GM20431 (cell line): ENCODE measurements around the gene WDR48.
"Not testable (repeated sequence)": the region's sequence is repeated elsewhere in the genome, so short reads cannot be mapped to it uniquely, and the experiment has no call there.

ENCODE experiments used
- in situ Hi-C: fragments of 300-500 bp; cut with MseI, MboI; formaldehyde crosslinking; loops from one replicate; pipeline ENCODE4 v1.15.0; 2020; ENCODE audit warnings: low sequenced_read_pairs; ENCODE audit not compliant: unreplicated experiment

The WDR48 gene

GRCh38 chr3:39061228-39061627 is 9.4 kb downstream of the WDR48 start:
- in situ Hi-C loops, result not testable (repeated sequence)

GRCh38 chr3:39062180-39062579 is 10.4 kb downstream of the WDR48 start:
- in situ Hi-C loops, result no loop called here

GRCh38 chr3:39063143-39063542 is 11.3 kb downstream of the WDR48 start:
- in situ Hi-C loops, result no loop called here

GRCh38 chr3:39064646-39065045 is 12.8 kb downstream of the WDR48 start:
- in situ Hi-C loops, result no loop called here

GRCh38 chr3:39065197-39065596 is 13.4 kb downstream of the WDR48 start:
- in situ Hi-C loops, result no loop called here

GRCh38 chr3:39067286-39067685 is 15.5 kb downstream of the WDR48 start:
- in situ Hi-C loops, result no loop called here

- in situ Hi-C loops, result no loop called here
Observed at GRCh38 chr3:39068556-39068955, 16.7 kb downstream of the WDR48 start.

GRCh38 chr3:39075910-39076309 is 24.1 kb downstream of the WDR48 start:
- in situ Hi-C loops, result loop anchor here (25.0 kb wide), 1 partner anchor 211 kb away; the partner anchor contains the start of gene CX3CR1

GRCh38 chr3:39079530-39079929 is 27.7 kb downstream of the WDR48 start:
- in situ Hi-C loops, result loop anchor here (25.0 kb wide), 1 partner anchor 208 kb away; the partner anchor contains the start of gene CX3CR1

GRCh38 chr3:39080026-39080425 is 28.2 kb downstream of the WDR48 start:
- in situ Hi-C loops, result loop anchor here (25.0 kb wide), 1 partner anchor 207 kb away; the partner anchor contains the start of gene CX3CR1

- in situ Hi-C loops, result loop anchor here (25.0 kb wide), 1 partner anchor 205 kb away; the partner anchor contains the start of gene CX3CR1
Observed at GRCh38 chr3:39082666-39083313, 31.0 kb downstream of the WDR48 start.

- in situ Hi-C loops, result loop anchor here (25.0 kb wide), 1 partner anchor 201 kb away; the partner anchor contains the start of gene CX3CR1
Observed at GRCh38 chr3:39086144-39086543, 34.3 kb downstream of the WDR48 start.

- in situ Hi-C loops, result loop anchor here (25.0 kb wide), 1 partner anchor 199 kb away; the partner anchor contains the start of gene CX3CR1
Observed at GRCh38 chr3:39088456-39088855, 36.6 kb downstream of the WDR48 start.

GRCh38 chr3:39088889-39089288 is 37.1 kb downstream of the WDR48 start:
- in situ Hi-C loops, result loop anchor here (25.0 kb wide), 1 partner anchor 198 kb away; the partner anchor contains the start of gene CX3CR1

- in situ Hi-C loops, result loop anchor here (25.0 kb wide), 1 partner anchor 196 kb away; the partner anchor contains the start of gene CX3CR1
Observed at GRCh38 chr3:39090922-39091321, 39.1 kb downstream of the WDR48 start.

- in situ Hi-C loops, result loop anchor here (25.0 kb wide), 1 partner anchor 192 kb away; the partner anchor contains the start of gene CX3CR1
Observed at GRCh38 chr3:39094851-39095677, 43.2 kb downstream of the WDR48 start.

- in situ Hi-C loops, result loop anchor here (25.0 kb wide), 1 partner anchor 192 kb away; the partner anchor contains the start of gene CX3CR1
Observed at GRCh38 chr3:39095778-39096177, 44.0 kb downstream of the WDR48 start.

- in situ Hi-C loops, result loop anchor here (25.0 kb wide), 1 partner anchor 191 kb away; the partner anchor contains the start of gene CX3CR1
Observed at GRCh38 chr3:39096775-39097174, 45.0 kb downstream of the WDR48 start.

- in situ Hi-C loops, result loop anchor here (25.0 kb wide), 1 partner anchor 189 kb away; the partner anchor contains the start of gene CX3CR1
Observed at GRCh38 chr3:39097716-39098472, 46.1 kb downstream of the WDR48 start.
